GM19324 (cell line): ENCODE data around the gene SLC2A9.
"Not testable (repeated sequence)": the region's sequence is repeated elsewhere in the genome, so short reads cannot be mapped to it uniquely, and the experiment has no call there.

ENCODE experiments used
- ATAC-seq: cut with Tn5 transposase; IDR thresholded peaks from one replicate; pipeline ENCODE4 v1.9.1; 2021; ENCODE audit warnings: mild to moderate bottlenecking, moderate library complexity; ENCODE audit not compliant: unreplicated experiment, low FRiP score

SLC2A9 gene

GRCh38 chr4:9900633-9901032 is 120.7 kb downstream of the SLC2A9 start:
- ATAC-seq: not testable (repeated sequence)

DNA sequence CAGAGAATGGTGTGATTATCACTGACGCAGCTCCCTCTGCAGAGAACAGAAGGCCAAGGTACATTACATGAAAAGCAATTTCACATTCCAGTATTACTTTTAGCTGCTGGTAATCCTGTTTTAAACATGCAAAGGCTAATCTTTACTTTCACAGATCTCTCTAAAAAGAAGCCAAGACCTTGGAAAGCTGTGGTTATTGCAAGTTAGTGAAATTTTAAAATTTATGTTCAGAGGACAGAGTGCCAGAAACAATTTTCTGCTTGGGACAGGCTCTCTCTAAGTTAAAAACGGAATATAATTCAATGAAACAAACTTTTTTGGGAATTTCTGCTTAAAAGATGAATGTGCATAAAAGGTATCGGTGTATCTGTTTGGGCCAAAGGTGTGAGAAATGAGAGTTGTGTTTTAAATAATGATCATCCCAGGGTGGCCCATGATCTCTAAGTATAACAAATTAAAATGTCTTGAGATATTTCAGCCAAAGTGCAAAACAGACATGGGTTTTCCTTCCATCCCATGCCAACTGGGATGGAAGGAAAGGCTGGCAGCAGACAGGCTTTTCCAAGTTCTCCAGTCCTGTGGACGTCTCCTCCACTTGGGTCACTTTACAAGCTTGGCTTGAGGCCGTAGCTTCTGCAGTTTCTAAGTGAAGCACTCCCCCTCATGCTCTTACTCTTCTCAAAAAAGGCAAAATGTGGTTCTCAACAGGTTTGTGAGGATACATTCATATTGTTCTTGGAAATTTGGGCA is 121.8 kb downstream of the SLC2A9 start:
- no peak for ATAC-seq

DNA sequence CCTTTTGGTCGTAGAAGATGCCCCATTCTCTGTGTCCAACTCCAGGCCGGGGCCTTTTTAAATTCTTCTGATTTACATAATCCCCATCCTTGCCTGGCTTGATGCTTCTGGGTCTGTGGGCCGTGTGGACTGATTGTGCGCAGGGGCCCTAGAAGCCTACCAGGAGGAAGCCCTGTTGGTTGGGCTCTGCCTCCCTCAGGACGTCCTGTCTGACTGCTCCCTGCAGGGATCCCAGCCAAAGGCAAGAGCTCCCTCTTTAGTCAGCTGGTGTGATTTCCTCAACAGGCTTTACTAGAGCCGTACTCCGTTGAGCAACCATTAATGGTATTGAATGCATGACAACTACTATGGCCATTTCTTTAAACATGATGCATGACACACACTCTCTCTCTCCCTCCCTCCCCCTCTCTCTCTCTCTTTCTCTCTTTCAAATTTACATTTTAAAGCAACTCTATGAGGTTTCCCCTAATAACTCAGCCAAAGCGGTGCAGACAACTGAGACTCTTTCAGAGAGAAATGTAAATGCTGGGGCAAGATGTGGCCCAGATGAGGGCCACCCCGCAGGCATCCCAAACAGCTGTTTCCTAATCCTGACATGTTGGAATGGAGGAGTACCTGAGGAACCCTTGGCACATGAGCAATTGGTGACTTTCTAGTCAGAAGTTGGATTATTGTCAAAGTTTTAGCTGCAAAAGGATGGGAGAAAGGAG is 122.5 kb downstream of the SLC2A9 start:
- no peak for ATAC-seq

GRCh38 chr4:9895333-9895705 is 126.0 kb downstream of the SLC2A9 start:
- no peak for ATAC-seq

DNA sequence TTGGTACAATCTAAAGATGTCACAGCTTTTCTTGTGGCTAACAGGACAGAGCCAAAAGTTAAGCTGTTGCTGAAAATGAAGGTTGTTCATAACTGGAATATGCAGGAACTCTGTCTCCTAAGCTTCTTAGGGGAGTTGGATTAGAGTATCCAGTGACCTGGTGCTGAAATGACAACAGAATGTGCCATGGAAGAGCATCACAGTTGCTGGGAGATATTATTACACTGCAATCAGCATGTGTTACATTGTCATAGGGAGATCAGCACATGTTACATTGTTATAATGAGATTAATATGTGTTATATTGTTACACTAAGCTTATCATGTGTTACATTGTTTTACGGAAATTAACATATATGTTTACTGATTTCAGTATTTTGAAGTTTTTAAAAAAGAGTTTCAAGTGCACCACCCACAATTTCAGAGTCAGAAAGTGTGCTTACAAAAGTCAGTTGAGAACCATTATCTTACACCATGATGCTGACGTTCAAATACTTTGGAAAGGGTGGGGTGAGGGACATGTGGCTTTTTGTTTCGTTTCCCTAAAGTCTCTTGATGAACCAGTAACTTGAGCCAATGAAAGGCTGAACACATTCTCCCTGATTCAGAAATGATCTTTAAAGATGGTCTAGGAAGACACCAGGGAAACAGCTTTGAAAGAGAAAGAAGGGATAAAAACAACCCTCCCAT is 126.5 kb downstream of the SLC2A9 start:
- no peak for ATAC-seq

DNA sequence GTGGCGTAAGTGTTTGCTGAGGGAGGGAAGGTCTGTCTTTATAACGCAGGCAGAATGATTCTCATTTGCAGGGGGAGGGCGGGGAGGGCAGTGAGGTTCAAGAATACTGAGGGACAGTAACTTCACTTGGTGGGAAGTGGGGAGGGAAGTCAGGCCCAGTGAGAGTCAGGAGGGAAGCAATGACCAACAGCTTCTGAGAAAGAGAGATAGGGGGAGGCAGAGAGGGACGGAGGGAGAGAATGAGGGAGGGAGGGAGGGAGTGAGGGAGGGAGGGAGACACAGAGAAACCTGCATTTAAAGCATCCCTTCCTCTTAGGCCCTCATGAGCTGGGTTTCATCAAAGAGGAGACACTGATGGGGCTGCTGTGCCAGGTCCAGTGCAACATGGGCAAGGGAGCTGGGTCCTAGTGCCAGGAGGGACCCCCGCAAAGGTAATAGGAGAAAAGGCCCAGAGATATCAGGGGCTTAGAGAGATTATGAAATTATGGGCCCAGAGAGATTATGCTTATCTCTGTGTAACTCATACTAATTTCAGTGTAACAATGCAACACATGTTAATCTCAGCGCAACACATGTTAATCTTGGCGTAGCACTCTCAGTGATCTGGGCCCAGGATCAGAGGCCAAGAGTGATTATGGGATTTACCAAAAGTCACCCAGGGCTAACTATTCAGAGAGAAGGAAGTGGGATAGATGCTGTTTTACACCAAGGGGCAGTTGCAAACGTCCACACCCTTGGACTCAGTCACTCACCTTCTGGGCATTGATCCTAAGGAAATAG is 127.8 kb downstream of the SLC2A9 start:
- no peak for ATAC-seq

- ATAC-seq: no peak
Observed at GRCh38 chr4:9891740-9892139, 129.6 kb downstream of the SLC2A9 start.

GRCh38 chr4:9891056-9891455 is 130.2 kb downstream of the SLC2A9 start:
- no peak for ATAC-seq

DNA sequence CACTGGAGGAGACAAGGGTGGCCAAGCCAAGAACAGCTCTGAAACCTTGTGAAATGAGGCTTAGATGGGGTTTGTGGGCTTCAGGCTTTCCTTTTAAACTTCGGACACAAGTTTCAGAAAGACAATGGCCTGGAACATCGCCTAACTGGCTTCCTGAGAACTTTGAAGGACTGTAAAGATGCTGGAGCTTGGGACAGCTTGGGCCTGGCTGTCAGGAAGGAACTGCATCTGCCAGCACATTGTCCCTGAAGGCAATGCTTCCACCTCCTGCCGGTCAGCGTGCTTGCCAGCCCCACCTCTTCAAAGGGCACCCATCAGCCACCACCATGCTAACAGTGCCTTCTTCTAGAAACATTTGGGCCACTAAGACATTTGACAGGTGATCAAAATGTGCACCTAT is 132.0 kb downstream of the SLC2A9 start:
- no peak for ATAC-seq

- no peak for ATAC-seq
Observed at GRCh38 chr4:9885958-9886357, 135.3 kb downstream of the SLC2A9 start.

GRCh38 chr4:9880406-9881197 is 140.7 kb downstream of the SLC2A9 start:
- no peak for ATAC-seq

DNA sequence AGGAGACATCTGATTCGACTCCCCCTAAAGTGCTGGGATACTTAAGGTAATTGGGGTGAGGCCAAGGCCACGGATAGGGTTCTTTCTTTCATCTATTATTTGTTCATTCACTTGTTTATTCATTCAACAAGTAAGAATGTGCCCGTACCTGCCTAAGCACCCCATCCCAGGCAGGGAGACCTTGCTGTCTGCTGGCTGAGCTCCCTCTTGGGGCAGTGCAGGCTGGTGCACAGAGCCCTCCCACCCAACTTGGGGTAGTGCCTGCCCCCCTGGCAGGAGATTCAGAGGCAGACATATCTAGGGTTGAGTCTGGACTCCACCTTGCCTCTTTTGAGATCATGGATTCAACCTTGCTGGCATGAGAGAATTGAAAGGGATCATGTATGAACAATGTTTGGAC is 144.2 kb downstream of the SLC2A9 start:
- no peak for ATAC-seq

DNA sequence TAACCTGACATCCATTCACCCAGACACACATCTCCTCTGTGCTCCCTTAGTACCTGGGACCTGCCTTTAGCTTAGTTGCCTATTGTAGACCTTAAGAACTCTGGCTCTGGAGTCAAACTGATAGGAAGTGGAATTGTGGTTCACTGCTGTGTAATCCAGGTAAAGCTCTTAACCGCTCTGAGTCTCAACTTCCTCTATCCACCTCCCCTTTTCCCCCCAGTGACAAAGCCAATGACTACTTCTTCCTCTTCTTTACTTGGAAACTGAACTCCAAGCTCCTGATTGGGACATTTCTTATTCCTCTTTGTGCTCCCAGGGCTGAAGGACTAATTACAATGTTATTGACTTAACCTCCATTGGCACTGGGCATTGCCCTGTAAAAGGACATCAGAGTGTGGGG is 145.8 kb downstream of the SLC2A9 start:
- ATAC-seq: no peak

DNA sequence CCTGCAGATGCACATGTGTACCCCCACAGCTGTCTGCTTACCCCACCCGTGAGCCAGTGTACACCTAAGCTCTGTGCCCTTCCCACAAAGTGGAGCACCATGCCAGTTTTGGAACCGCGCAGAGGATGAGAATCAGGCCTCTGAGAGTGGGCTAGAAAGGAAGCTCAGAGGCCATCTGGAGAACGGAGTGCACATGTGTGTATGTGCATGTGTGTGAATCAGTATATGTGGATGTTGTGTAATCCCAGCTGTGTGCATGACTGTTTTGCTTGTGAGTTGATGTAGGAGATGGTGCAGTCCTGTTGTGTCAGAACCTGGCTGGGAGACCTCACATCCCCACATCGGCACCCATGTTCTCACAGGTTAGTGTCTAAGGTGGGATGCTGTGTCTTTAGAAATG is 146.9 kb downstream of the SLC2A9 start:
- no peak for ATAC-seq

GRCh38 chr4:9870165-9870790 is 151.0 kb downstream of the SLC2A9 start:
- ATAC-seq: no peak

DNA sequence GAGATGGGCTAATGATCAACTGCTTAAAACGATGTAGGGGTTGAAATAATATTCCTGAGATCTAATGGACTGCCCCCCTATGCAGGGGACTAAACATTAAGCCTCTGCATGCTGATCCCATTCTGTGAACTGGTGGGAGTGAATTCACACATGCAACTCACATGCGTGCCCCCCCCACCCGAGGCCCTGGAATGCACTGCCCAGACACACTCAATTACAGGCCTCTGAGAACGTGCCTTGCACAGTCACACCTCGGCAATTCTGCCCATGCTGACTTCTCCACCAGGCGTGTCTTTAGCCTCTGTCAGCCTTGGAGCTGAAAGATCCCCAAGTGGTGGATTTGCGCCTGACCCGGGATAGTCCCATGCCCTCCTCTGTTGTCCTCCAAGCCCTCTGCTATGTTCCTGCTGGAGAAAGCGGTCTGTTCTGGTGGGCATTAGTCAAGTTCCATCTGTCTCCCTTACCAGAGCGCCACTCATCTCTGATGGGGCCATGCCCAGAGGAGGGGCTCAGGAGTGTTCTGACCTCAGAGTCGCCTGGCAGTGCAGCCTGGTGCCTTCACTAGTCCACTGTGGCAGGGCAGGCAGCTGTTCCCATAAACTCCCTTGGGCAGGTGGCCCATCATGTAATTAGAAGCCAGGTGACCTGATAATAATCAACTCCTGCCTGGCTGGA is 153.4 kb downstream of the SLC2A9 start:
- ATAC-seq: no peak

GRCh38 chr4:9866931-9867330 is 154.4 kb downstream of the SLC2A9 start:
- no peak for ATAC-seq

- no peak for ATAC-seq
Observed at GRCh38 chr4:9861561-9861960, 159.7 kb downstream of the SLC2A9 start.

DNA sequence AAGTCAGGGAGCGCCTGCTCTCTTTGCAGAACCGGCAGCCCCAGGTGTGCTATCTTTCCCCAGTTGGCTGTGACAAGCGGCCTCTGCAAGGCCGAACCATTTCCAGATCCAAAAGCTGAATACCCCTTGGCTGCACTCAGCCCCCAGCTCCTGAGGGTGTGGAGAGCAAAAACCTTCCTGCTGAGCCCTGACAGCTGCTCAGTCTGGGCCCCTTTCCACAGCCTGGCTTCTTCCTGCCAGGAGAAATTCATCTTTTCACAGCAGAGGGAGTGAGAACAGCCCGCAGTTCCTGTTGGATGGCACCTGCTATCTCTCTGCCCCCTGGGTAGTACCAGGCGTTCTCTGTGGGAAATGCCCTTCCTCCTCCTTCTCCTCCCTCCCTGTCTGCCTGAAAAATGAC is 161.5 kb downstream of the SLC2A9 start:
- ATAC-seq: no peak
